GM21526 (cell line): ENCODE measurements around the gene OPN5.

ENCODE experiments used
- ATAC-seq: cut with Tn5 transposase; IDR thresholded peaks from one replicate; pipeline ENCODE4 v1.9.1; 2021; ENCODE audit warnings: moderate library complexity; ENCODE audit not compliant: unreplicated experiment, low FRiP score

The OPN5 gene

DNA sequence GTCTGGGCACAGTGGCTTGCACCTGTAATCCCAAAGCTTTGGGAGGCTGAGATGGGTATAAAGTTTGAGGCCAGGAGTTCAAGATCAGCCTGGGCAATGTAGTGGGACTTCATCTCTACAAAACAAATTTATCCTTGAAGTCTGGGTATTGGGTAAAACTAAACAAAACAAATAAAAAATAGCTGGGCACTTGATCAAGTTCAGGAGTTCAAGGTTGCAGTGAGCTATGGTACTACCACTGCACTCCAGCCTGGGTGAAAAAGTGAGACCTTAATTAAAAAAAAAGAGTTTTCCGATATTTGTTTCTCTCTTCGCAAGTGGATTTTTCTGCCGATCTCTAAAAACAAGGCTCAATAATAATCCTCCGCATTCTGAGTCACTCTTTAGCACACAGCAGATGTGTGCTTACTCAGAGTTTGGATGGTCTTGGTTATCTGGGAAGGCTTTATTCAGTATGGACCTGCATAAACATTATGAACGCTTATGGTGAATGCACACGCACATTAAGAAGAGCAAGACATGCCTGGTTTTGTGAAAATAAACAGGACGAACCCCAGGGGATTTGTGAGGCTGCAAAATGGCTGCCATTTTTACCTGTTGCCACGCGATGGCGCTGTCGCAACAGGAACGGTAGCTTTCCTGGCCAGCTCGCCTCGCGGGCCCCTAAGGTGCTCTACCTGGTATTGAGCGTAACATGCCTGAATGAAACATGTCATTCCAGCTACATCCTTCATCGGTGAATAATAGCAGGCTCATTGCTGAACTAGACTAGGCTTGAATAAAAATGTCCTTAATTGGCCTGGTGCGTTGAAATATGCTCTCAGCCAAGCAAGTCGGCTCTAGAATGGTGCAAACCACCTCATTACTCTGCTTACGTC lies 6.0 kb downstream of the OPN5 start:
- ATAC-seq: peak; percentile 89

DNA sequence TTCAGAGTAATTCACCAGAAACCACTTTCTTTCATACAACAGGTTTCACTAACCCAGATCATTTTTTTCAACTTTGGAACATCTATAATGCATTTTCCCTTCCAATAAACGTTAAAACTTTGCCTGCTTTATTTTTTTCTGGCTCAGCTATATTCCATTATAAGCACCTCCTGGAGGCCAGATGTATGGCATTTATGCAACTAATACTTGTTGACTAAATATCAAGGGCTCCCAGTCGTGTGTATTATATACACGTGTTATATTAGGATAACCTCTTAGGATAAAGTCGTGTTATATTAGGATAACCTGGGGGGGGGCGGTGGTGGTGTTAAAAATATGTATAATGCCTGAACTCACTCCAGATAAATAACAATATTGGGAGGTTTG lies 6.7 kb downstream of the OPN5 start:
- ATAC-seq: no peak

DNA sequence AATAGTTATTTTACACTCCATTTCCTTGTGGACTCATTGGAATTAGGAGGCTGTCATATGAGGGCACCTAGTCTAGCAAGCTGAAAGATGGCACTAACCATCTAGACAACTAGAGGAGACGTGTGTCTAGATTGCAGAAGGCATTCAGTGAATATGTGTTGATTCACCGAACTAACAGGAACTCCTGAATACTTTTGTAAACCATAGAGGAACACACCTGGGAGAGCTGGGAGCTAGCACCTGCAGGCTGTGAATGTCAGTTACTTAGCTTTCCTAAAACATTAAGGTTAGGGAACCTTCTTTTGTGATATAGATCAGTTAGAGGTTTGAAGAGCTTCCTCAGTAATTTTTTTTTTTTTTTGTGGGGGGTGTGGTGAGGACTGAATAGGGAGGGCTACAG lies 7.7 kb downstream of the OPN5 start:
- no peak for ATAC-seq

DNA sequence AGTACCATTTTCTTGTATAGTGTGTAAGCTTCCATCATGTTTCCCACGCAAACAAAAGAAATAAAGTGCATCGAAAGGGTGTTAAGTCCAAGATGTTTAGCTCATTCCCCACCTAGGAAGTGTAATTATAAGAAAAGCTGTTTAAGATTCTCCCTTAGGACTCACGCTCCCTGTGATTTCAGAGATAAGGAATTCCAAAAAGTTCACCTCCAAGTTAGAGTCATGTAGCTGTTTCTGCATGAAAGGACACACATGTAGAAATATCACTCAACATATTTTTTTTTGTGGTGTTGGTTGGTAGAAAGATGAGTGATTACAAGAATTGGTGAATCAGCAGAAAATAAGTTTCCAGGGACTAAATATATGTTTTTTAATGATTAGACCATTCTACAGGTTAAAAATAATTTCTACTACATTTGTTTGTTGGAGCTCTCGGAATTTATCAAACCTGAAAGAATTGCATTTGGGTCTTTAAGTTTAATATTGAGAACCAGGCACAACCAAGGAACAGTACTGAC lies 10.4 kb downstream of the OPN5 start:
- ATAC-seq: no peak

- ATAC-seq: no peak
Observed at GRCh38 chr6:47794577-47795135, 12.8 kb downstream of the OPN5 start.

GRCh38 chr6:47801984-47802383 lies 20.2 kb downstream of the OPN5 start:
- ATAC-seq: no peak

GRCh38 chr6:47804821-47805220 lies 23.0 kb downstream of the OPN5 start:
- no peak for ATAC-seq

DNA sequence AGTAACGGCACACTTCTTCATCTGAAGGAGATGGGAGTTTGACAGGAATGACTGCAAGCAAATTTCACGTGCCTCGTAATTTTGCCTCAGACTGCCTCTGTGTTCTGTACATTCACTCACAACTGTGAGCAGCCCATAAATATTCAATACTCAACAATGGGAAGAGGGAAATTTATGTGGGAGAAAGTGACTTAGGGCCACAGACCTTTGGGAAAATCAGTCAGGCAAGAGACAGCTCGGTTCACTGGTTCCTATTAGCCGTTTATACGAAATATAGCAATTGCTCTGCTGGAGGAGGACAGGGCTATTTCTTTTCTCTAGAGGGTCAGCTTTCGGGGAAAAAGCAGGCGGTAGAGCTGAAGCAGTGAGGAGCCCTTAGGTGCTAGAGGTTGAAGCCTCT lies 28.0 kb downstream of the OPN5 start:
- no peak for ATAC-seq

GRCh38 chr6:47810885-47811284 lies 29.1 kb downstream of the OPN5 start:
- ATAC-seq: no peak

GRCh38 chr6:47811443-47811842 lies 29.6 kb downstream of the OPN5 start:
- ATAC-seq: no peak

DNA sequence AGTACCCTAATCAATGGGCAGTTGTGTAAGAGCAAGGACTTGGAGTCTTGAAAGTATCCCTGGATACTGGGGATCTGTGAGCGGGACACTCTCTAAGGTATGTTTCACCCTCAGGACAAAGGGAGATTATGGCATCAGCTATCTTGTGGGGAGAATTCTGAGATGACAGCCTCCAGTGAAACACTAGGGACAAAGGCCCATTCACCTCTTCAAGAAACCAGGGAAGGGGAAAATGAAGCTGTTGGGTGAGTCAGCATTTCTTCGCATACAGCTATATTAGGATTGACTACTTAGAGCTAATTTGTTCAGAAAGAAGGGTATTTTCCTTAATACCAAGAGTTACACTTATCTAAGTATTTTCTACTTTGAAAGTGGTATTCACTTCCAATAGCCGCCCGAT lies 35.9 kb downstream of the OPN5 start:
- ATAC-seq: no peak

GRCh38 chr6:47819461-47819860 lies 37.6 kb downstream of the OPN5 start:
- no peak for ATAC-seq

- no peak for ATAC-seq
Observed at GRCh38 chr6:47822856-47823554, 41.2 kb downstream of the OPN5 start.

GRCh38 chr6:47832386-47833100 lies 50.7 kb downstream of the OPN5 start:
- no peak for ATAC-seq

DNA sequence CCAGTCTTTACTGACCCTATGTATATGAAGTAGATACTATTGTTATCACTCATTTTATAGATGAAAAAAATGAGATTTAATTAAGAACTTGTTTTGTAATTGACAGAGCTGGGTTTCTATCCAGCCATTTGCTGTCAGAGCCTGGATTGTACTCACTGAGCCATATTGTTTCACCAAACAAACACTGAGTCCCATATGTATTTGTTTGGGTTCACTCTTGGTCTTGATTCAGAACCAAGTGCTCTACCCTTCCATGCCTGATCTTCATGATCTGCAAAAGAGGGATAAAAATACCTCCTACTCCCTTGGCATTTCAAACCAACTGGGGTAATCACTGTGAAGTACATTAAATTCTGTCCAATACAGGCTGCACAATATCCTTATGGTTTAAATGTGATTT lies 52.4 kb downstream of the OPN5 start:
- no peak for ATAC-seq

DNA sequence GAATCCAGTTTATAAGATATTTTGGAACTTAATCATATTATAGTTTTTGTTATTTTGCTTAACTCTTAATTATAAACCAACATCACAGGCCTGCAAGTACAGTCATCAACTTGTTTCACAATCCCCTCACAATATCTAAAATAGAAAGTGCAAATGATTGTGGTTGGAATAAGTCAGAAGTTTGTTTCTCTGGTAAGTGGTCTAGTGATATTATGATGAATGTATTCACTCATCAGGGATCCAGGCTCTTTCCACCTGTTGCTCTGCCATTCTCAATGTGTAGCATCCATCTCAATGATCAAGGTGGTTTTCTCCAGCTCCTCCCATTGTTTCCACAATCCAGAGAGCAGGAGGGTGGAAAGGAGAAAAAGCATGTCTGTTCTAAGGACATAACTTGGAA lies 54.2 kb downstream of the OPN5 start:
- ATAC-seq: no peak

GRCh38 chr6:47836639-47837038 lies 54.8 kb downstream of the OPN5 start:
- no peak for ATAC-seq

GRCh38 chr6:47839645-47840044 lies 57.8 kb downstream of the OPN5 start:
- ATAC-seq: no peak

- no peak for ATAC-seq
Observed at GRCh38 chr6:47844881-47845280, 63.0 kb downstream of the OPN5 start.

GRCh38 chr6:47846752-47847151 lies 64.9 kb downstream of the OPN5 start:
- ATAC-seq: no peak

GRCh38 chr6:47851091-47851490 lies 69.3 kb downstream of the OPN5 start:
- ATAC-seq: no peak
